ENCODE results near the gene SPEM3. TPM values are rescaled to one million over a fixed set of nuclear protein-coding genes. Genes with fewer than 3 reads are reported as not detected.
A peak's percentile ranks its signal among the peaks of the same experiment; 100 is the strongest.

Gene SPEM3
- total RNA-seq, 1 donor from 2014 or later, result not detected

DNA sequence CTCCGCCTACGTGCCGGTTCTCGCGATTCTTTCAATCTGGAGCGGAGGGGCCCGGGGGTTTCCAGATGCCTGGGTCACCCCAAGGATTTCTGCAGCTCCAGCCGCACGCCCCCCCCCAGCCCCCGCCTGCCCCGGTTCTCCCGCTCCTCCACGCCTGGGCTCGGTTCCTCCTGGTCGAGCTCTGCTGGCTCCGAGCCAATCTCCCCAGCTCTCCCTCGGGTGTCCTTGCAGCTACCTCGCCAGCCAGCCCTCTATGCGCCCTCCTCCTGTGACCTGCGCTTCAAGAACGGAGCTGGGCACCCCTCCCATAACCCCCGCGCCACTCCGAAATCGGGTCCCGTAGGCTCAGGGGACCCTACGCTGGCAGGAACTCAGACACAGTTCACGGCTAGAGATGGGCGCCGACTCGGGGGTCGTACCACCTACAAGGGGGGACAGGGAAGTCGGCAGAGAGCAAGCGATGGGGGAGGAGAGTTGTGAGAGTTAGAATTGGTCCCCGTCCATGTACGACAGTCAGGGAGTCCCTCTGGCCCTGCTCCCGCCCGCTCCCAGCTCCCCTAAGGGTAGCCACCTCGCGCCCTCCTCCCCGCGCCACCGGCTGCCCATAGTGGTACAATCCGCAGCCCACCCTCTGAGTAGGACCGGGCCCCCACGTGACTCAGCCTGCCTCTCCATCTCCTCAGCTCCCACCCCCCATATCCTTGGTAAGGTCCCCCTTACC is 11.6 kb downstream of the SPEM3 start:
- peak; percentile 75 for DNase-seq (ENCODE audit: low read depth)

DNA sequence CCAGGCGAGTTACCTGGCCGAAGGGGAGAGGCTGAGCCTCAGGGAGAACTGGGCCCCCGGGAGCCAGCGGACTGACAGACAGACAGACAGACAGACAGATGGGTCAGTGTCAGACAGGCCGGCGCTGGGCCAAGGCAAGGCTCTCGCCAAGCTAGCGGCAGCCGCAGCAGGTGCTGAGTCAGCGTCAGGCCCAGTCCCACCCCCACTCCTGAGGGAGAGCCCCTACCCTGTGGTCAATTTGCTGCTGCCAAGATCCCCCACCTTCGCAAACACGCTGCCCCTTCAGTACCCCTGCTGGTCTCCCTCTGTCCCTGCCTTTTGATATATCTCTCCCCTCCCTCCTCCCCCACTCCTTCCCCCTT is 12.2 kb downstream of the SPEM3 start:
- DNase-seq (ENCODE audit: low read depth), result peak; percentile 87

DNA sequence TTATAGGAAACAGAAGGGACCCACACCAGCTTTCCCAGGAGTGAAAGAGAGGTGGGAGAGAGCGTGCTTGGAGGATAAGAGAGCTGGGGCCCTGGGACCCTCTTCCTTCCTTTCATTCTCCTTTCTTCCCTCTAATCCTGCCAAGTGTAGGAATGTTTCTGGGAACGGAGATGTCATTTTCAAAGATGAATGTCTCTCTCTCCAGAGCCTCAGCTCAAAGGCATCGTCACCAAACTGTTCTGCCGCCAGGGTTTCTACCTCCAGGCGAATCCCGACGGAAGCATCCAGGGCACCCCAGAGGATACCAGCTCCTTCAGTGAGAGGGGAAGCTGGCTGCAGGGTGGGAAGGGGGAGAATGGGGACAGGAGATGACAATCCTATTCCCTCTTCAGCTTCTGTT is 12.6 kb downstream of the SPEM3 start:
- no peak for DNase-seq (ENCODE audit: low read depth)

DNA sequence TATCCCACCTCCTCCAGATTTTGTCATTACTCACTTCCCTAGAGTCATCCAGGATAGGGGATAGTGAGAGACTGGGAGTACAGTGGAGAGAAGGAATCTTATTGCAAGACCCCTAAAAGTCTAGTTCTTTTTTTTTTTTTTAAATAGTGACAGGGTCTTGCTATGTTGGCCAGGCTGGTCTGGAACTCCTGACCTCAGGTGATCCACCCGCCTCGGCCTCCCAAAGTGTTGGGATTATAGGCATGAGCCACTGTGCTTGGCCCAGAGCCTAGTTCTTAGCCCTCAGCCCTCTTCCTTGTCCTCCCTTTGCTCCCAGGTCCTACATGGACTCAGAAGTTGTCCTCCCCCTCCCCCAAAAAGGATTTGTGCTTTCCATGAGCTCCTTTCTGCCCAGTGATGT is 13.5 kb downstream of the SPEM3 start:
- no peak for DNase-seq (ENCODE audit: low read depth)

DNA sequence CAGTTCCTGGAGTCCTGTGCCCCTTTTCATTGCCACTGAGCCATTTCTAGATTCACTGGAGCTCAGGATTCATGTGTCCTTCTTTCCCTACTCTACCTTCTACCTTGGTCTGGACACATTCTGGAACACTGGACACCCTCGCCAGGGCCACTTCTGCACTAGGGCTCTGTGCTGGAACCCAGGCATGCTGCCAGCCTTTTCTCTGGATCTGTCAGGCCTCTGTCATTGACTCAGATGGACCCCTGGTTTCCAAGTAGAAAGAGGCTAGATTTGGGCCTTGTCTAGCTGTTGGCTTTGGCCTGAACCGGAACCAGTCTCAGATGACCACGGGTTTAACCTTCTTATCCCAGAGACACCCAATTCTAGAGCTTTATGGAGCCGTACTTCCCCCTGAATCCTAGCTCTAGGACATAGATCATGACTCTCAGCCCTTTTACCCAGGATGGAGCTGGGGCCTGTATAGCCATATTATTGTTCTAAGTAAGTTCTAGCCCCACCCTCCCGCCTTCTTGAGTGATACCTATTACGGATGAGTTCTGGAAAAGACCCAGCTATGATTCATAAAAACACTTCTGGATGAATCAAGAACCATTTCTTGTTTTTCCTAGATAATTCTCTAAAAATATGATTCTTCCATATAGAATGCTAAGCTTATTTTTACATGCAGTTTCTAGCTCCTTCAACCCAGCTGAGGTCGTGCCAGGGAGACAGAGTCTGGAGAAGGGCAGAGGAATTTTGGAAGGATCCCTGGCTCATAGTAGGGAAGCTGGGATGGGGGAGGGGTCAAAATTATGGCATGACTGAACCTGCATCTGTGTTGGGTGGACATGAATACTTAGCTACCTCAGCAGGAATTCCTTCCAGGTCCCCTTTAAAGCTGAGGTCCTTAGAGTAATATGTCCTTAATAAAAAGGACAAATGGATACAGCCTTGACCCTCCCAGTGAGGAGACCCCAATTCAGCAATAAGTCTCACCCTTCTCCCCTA is 15.1 kb downstream of the SPEM3 start:
- peak; percentile 62 for DNase-seq (ENCODE audit: low read depth)

DNA sequence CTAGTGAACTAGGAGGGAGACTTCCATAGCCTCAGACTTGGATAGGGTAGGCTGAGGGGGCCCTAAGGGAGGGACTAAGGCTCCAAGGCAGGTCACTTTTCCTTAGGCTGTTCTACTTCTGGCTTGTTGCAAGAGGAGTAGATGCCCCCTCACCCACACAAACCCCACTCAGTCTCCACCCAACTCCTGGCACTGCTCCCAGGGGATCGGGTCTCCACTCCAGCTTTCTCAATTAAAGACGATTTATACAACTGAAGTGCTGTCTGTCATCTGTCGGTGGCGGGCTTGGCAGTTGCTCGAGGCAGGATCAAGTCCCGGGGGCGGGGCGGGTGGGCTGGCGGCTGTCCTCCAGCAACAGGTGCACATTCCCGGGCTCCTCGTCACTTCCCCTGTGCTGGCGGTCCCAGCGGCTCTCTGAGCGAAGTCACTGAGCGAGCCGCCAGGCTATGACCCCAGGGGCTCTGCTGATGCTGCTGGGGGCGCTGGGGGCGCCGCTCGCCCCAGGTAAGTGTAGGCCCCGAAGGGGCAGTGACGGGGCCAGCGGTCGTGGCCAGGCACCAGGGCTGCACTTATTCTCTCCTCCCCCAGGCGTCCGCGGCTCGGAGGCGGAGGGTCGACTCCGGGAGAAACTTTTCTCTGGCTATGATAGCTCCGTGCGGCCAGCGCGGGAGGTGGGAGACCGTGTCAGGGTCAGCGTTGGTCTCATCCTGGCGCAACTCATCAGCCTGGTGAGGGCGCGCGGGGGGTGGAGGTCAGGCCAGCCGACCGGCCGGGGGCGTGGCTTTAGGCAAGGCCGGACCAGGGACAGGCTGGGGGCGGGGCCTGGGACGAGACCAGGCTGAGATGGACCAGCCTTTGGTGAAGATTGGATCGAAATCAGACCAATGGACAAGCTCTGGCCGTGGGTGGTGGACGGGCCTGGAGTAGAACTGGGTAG is 16.3 kb downstream of the SPEM3 start, which contains the start of gene CHRNB1:
CHRNB1 (plus strand) TSS at position 380 of the 937 bp plus-strand sequence; CDS start at position 447, 67 bp downstream.
- peak; percentile 94 for DNase-seq (ENCODE audit: low read depth)

DNA sequence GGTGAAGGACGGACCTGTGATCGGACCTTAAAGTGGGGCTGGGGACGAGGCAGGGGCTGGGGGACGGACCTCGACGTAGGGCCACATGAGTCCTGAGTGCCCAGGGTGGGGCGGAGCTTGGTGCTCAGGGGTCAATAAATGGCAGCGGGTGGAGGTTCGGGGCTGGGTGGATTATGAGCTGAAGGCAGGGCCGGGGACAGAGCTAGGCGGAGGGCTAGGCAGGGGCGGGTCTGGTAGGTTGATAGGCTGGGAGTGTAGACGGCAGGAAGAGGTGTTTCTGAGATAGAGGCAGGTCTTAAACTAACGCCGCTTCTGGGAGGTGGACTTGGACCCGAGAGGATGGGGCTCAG is 16.9 kb downstream of the SPEM3 start:
- DNase-seq (ENCODE audit: low read depth), result no peak

DNA sequence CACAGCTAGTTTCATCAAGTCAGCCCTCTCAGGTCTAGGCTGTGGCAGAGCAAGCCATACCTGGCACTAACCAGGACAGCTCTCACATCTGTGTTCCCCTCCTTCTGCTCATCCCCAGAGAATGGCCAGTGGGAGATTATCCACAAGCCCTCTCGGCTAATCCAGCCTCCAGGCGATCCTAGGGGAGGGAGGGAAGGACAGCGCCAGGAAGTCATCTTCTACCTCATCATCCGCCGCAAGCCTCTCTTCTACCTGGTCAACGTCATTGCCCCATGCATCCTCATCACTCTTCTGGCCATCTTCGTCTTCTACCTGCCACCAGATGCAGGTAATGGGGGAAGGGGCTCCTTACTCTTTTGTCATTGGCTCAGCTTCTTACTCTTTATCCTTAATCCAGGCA is 19.8 kb downstream of the SPEM3 start:
- DNase-seq (ENCODE audit: low read depth), result no peak

DNA sequence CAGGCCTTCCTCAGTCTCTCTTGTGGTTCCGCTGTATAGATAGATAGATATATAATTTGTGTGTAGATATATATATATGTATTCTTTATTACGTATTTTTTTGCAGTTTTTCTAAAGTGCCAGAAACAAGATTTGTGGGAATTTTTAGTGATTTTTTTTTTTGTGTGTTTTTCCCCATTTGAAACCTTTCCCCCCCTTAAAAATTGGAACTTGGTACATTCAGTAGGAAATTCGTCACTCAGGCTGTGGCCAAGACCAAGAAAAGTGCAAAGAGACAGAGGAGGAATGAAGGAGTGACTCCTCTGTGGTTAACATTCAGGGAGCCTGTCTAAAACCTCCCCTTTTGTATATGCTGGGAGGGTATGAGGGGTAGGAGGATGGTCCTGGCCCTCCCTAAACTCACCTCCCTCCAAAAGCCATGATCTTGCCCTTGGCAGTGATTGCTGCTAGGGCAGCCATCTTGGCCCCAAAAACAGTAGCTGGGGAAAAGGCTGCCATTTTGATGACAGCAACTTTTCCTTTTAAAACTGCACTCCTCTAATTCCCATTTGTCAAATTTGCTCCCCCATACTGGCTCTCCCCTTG is 31.4 kb downstream of the SPEM3 start:
- DNase-seq (ENCODE audit: low read depth), result no peak

DNA sequence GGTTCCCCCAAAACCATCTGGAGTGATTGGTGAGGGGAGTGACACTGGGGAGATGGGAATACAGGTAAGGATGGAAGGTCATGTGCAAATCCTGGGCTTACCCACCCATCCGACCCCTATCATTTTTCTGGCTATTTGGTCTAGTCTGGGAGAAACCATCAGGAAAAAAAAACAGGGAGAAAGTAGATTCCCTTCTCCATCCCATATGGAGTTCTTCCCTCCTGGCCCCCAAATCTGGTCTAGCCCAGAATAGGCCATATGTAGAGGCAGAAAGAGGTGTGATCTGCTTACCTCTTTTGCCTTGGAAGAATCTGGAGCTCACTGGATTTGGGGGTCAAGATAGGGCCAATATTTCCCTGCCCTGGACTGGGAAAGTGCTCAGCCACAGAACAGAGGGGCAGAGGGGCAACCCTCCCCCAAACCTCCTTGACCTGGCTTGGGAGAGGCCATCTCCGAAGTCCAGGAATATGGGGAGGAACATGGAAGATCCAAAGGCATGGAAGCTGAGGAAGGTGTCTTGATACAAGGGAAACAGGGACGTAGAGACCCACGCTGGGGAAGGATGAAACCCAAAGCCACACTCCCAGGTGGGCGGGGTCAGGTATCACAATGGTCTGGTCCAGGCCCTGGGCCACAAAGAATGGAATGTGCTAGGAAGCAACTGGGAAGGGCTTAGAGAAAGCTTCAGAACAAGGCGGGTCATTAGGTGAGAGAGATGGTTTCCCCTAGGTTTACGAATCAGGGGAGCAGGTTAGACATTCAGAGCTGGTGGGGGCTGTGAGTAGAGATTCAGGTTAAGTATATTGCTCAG is 32.4 kb downstream of the SPEM3 start:
- no peak for DNase-seq (ENCODE audit: low read depth)

DNA sequence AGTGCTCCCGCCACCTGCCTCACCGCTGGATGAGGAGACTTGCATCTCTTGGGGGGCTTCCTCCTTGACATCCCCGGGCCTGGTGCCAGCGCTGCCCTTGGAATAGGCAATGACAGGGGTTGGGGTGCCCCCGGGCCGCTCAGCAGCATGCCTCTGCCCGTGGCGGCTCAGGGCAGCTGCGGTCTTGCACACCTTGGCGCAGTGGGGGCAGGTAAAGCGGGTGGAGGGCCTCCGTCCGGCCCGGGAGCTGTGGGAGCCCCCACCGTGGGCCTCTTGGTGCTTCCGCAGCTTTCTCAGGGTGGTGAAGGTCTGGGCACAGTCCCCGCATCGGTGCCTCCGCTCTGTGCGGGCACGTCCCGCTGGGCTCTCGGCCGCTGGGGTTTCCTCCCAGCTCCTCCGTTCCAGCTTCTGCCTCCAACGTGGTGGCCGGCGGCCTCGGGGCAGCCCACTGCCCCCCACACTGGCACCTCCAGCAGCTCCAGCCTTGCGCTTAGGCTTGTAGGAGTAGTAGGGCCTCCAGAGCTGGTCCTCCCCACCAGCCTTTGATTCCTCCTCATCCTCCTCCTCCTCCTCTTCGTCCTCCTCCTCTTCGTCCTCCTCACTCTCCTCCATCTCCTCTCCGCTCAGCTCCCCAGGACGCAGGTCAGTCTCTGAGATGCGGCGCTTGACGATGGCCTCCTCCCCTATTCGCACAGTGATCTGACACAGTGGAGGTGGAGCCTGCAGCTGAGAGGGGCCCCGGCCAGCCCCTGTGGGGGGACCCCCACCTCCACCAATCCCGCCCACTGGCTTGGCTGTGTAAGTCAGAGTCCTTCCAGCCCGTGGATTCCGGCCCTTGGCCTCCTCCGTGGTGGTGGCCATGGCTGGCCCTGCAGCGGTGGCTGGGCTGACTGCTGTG is 34.1 kb downstream of the SPEM3 start:
- DNase-seq (ENCODE audit: low read depth), result no peak

DNA sequence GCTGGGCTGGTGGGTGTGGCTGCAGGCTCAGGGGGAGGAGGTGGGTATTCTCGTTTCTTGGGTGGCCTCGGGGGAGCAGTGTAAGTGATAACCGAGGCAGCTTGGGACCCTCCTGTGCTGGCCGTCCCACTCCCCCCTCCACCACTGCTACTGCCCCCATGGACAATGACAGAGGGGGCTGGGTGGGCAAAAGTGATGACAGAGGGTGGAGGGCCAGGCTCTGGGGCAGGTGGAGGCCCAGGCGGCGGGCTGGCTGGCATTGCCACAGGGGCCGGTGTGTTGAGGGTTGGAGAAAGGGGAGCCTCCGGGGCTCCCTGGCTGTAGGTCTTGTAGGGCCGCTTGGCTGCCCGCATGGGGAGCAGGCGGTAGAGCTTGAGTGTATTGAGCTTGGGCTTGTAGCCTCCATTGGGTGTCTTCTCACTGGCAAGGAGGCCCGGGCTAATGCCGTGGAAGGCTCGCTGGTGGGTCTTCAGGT is 34.8 kb downstream of the SPEM3 start:
- no peak for DNase-seq (ENCODE audit: low read depth)

DNA sequence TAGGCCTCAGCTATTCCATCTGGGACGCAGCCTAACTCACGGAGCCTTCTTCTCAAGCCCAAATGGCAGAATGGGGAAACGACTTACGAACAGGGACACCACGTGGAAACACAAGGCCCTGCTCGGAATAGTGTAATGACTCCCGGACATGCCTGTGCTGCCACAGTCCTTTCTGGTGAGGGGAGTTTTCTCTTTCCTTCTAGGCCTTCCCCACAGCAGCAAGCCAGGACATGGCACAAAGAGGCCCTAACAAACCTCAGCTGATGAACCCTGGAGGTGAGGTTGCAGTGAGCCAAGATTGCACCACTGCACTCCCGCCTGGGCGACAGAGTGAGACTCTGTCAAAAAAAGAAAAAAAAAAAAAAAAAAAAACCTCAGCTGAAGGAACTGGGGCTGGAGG is 35.4 kb downstream of the SPEM3 start:
- DNase-seq (ENCODE audit: low read depth), result no peak

DNA sequence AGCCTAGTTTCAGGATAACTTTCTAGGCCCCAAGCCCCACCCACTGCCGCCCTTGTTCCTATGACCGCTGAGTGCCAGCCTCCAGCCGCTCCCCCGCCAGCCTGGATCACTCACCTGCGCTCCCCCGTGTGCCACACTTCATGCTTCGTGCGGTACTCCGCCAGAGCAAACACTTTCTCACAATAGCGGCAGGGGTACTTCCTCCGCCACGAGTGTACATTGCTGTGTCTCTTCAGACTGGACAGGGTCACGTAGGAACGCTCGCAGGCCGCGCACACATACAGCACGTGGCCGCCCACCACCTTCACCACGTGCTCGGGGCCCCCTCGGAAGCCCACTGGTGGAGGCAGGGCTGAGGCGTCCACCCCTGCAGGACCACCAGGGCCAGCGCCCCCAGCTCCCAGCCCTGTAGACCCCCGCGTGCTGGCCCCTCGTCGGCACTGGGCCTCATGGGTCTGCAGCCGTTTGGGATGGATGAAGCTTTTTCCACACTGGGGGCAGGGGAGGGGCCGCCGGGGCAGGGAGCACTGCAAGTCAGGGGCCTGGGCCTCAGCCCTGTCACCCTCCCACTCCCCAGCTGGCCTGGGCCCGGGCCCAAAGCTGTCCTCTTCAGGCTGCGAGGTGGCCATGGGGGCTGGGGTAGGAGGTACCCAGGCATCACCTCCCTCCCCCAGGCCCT is 37.1 kb downstream of the SPEM3 start:
- DNase-seq (ENCODE audit: low read depth), result no peak

DNA sequence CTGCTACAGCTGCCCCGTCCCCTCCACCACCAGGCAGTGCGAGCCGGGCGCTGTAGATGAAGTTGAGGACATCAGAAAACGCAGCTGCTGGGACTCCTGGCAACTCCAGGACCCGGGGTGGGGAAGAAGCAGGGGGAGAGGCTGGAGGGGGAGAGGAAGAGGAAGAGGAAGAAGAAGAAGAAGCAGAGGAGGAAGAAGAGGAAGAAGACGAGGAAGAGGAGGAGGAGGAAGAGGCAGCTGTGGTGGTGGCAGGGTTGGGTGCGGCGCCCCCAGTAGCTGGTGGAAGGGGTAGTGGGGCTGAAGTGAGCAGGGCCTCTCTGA is 37.6 kb downstream of the SPEM3 start:
- no peak for DNase-seq (ENCODE audit: low read depth)

DNA sequence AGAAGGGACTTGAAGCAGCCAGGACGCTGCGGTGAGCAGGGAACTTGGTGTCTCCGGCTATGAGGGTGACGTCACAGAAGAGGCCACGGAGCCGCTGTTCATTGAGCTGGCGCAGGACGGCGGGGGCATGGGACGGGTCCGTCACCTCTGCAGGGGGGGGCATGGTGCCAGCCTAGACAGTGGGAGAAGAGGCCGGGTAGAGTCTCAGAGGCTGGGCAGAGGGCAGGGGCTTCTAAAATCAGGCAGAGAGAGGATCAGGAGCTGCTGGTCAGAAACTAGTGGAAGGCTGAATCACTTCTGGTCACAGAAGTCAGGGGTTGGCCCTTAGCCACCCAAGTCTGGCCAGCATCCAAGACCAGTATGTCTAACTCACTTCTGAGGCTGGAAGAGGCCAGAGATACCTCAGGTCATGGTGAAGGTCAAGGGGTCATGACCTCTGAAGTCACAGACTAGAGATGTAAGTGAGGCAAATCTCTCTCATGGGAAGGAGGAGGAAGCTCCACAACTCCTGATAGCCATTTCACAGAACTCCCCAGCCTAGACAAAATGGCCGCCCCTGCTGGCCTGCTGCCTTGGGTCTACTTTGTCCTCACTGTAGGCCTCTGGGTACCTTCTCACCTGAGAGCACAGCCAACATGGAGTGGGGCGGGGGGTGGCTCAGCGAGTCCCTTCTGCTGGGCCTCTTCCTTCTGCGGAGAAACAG is 38.1 kb downstream of the SPEM3 start:
- DNase-seq (ENCODE audit: low read depth), result peak; percentile 79

DNA sequence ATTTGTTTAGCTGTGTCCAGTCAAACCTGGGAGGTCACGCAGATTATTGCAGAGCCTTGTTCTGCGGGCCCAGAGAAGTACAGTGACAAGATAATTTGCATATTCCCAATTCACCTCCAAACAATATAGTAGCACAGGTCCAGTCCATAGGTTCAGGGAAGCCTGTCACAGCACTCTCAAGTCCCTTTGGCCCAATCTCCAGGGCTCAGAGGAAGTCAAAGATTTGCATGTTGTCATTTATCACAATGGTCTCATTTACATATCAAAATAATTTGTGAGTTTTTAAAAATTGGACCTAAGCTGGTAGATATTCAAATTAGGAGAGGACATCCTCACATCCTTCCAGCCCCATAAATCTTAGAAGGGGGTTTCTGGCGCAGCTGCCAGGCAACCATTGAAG is 38.8 kb downstream of the SPEM3 start:
- no peak for DNase-seq (ENCODE audit: low read depth)

DNA sequence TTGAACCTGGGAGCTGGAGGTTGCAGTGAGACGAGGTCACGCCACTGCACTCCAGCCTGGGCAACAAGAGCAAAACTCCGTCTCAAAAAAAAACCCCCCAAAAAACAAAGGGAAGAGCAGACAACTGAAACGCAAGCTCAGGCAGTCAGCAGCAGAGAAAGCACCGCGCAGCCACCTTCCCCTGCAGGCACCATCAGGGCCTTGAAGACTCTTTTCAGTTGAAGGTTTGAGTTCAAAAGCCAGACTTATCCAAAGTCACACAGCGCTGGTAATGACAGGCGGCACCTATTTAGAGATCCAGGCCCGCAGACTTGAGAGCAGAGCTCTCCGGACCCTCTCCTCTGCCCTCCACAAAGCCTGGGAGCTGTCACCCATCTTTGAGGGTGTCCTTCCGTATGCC is 39.6 kb downstream of the SPEM3 start:
- DNase-seq (ENCODE audit: low read depth), result no peak

All from myocyte (in vitro differentiated cells).